ENCODE data around the gene ATP8B4. TPM values are rescaled to one million over a fixed set of nuclear protein-coding genes. Genes with fewer than 3 reads are reported as not detected.

ATP8B4 gene
- total RNA-seq, 1 donor from 2014 or later = not detected

- DNase-seq (ENCODE audit: extremely low read depth, low read depth, low spot score) = no peak
Measured at GRCh38 chr15:49827311-49827710, 291.7 kb downstream of the ATP8B4 start.

GRCh38 chr15:49826640-49827234, 292.3 kb downstream of the ATP8B4 start:
- no peak for DNase-seq (ENCODE audit: extremely low read depth, low read depth, low spot score)

- no peak for DNase-seq (ENCODE audit: extremely low read depth, low read depth, low spot score)
Measured at GRCh38 chr15:49824775-49825099, 294.3 kb downstream of the ATP8B4 start.

DNA sequence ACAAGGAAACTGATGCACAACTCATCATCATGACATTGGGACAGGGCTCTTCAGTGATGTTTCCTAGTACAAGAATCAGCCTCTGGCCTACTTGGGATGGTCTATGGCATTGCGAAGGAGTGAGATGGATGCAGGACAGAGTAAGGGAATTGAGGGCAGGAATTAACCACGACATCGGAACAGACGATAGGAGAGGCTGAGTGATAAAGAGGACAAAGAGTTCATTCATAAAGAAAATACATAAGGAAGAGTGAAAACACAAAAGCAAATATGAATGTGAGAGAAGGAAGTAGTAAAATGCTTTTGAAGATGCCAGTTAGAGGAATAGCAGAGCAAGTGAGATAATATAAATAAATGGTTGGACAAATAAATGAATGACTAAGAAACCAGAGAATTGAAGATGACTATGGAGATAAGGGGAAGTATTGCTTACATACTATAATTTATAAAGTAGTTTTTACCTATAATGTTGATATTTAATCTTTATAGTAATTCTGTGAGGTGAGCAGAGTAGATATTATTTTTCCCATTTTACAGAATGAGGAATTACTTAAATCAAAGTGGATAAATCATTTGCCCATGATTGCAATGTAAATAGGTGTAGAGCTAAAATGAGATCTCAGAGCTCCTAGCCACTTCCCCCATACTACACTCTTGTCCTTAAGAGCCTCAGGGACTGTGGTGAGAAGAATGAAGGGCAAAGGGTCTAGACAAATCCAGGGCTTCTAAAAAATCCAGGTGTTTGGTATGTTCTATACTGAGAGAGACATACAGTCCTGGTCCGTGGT, 294.9 kb downstream of the ATP8B4 start:
- DNase-seq (ENCODE audit: extremely low read depth, low read depth, low spot score) = no peak

GRCh38 chr15:49817100-49817499, 301.9 kb downstream of the ATP8B4 start:
- no peak for DNase-seq (ENCODE audit: extremely low read depth, low read depth, low spot score)

DNA sequence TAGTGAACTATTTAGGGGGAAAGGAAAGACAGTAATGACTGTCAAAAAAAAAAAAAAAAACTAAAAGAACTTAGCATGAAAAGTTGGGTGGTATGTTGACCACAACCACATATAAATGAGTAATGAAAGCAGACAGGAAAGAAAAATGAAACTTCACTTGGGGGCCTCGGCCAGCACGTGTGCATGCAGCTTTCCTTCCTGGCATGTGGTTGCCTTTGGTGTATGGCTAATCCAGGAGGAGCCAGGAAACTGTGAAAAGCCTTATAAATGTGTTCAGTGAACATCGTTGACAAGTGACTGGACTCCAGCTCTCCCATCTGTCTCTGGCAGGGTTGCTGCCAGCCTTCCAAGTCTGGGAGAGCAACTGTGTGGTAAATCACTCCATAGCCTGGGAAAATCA, 303.1 kb downstream of the ATP8B4 start:
- DNase-seq (ENCODE audit: extremely low read depth, low read depth, low spot score) = no peak

DNA sequence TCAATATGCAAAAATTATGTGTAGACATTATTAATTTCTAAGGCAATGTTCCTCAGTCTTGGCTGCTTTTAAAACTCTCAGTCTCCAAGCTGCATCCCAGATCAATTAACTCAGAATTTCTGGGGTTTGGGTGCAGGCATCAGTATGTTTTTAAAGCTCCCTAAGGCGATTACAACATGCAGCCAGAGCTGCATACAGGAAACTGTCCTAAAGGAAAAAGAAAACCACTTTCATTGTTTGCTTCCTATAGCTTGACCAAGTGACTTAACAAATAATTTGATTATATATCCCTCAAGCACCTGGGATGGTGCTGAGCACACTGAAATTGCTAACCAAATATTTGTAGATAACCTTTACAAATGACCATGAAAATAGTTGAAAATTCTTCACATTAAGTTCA, 303.5 kb downstream of the ATP8B4 start:
- no peak for DNase-seq (ENCODE audit: extremely low read depth, low read depth, low spot score)

DNA sequence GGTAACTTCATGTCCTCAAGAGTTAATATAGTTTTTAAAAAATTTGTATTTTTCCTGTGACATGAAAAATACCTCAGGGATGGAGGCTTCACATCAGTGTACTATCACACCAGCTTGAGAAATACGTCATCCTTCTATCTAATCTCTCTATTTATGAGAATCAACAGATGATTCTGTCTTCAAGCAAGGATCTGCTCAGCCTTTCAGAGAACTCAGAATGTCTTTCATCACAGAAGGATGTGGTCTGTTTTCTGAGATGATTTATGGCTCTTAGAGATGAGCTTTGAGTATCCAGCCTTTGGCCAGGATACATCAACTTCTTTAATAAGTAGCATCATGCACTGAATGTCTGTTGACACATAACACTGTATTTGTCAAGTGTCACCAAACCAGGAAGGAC, 304.3 kb downstream of the ATP8B4 start:
- DNase-seq (ENCODE audit: extremely low read depth, low read depth, low spot score) = no peak

- no peak for DNase-seq (ENCODE audit: extremely low read depth, low read depth, low spot score)
Measured at GRCh38 chr15:49813625-49814024, 305.4 kb downstream of the ATP8B4 start.

DNA sequence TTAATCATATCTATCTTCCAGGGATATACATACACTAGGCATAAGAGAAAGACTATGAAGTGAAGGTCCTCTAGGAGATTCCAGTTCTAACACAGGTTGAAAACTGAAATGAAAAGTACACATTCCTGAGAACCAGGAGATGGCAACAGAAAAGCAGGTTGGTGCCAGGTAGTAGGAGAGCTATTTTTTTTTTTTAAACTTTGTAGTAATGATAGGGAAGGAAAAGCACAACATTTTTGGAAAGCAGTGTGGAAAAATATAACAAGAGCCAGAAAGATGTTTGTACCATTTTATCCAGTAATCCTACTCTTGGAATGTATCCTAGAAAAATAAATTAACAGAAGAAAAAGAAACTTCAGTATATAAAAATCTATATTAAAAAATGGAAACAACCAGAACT, 308.3 kb downstream of the ATP8B4 start:
- DNase-seq (ENCODE audit: extremely low read depth, low read depth, low spot score) = no peak

DNA sequence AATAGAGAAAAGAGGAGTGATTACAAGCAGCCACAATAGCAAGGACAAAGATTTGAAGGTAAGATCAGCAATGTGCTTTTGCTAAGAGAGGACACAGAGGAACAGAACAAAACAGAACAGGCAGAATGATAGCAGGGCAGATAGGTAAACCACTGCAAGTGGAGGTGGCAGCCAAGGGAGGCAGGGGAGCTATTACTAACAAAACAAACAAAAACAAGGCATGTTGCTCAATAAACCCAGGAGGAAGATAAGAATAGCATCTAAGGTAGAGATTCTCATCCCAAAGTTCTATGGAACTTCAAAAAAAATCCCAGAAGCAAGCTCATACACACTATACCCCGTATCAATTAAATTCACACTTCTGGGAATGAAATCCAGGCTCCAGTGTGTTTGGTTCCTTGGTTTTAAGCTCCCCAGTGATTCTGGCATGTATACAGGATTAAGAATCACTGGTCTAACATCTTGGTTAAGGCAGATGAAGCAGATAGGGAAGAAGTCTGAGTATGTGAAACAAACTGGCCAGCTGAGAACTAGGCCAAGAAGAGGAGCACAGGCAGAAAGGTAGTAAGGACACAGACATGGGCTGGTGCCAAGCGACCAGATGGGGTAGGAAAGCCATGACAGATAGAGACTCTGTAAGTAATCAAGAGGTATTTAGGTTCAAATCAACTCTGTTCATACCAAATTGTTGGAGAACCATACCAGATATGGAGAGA, 309.0 kb downstream of the ATP8B4 start:
- no peak for DNase-seq (ENCODE audit: extremely low read depth, low read depth, low spot score)

GRCh38 chr15:49808341-49808740, 310.7 kb downstream of the ATP8B4 start:
- no peak for DNase-seq (ENCODE audit: extremely low read depth, low read depth, low spot score)

Other genes starting within 250 kb of the ATP8B4 start
- 0.06 TPM in 1 of 2 replicates, not detected in the other for gene SLC27A2, start 63.0 kb upstream of the ATP8B4 start, total RNA-seq
- gene HDC, start 146.5 kb upstream of the ATP8B4 start, total RNA-seq = not detected in 2 replicates
- gene GABPB1, start 236.0 kb upstream of the ATP8B4 start, total RNA-seq = 41.8 and 44.2 TPM in 2 replicates

All from glomerular endothelial cell (primary cell).